K562 treated with DMSO at 1 percent for 24 hours (cell line): ENCODE measurements around the gene MBD3L4. TPM values are rescaled to one million over a fixed set of nuclear protein-coding genes. Genes with fewer than 3 reads are reported as not detected.

ENCODE experiments used
- total RNA-seq: library from RNA; unstranded; fragments of 300-600 nt; gene quantifications from 2 replicates; pipeline ENCODE4 v1.2.3, GENCODE V29; 2022; ENCODE audit warnings: low read depth; ENCODE audit not compliant: insufficient read depth

MBD3L4 gene
- total RNA-seq, result not detected in 2 replicates

DNA sequence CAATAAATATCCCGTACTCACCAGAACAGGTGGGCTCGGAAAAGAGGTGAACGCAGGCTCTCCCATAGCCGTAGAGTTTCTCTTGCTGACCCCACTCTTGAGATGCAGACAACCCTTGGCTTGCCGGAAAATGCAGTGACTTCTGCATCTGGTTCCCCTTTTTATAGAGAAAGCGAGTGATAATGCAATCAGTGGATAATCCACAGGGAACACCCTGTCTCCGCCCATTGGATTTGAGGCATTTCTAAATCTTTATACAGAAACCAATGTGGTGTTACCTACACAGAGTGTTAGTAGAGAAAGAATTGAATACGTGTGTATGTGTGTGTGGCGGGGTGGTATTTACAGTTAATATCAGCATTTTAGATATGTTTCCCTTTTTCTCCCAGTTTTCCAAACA, at the start of gene MBD3L4:
Gene MBD3L4 (minus strand): TSS at position 101 of the 400 bp plus-strand sequence. CDS start 35 bp downstream, at position 66.

GRCh38 chr19:7069042-7069903, 29.3 kb upstream of the MBD3L4 start, which contains the start of gene ZNF557:
TSS of gene ZNF557 (plus strand) at chr19:7069703. CDS start at chr19:7075075, 5,372 bp downstream.

GRCh38 chr19:7058576-7058975, 18.6 kb upstream of the MBD3L4 start, which contains the start of gene MBD3L3:
TSS of gene MBD3L3 (minus strand) at chr19:7058676. CDS start at chr19:7058605, 71 bp downstream.

DNA sequence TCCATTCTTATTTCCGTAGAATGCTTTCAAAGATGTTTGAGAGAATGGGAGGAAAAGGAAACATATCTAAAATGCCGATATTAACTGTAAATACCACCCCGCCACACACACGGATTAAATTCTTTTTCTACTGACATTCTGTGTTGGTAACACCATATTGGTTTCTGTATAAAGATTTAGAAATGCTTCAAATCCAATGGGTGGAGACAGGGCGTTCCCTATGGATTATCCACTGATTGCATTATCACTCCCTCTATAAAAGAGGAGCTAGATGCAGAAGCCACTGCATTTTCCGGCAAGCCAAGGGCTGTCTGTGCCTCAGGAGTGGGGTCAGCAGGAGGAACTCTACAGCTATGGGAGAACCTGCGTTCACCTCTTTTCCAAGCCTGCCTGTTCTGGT, 9.0 kb upstream of the MBD3L4 start, which contains the start of gene MBD3L2:
Gene MBD3L2 (plus strand): TSS at position 301 of the 400 bp plus-strand sequence. CDS start 53 bp downstream, at position 354.

DNA sequence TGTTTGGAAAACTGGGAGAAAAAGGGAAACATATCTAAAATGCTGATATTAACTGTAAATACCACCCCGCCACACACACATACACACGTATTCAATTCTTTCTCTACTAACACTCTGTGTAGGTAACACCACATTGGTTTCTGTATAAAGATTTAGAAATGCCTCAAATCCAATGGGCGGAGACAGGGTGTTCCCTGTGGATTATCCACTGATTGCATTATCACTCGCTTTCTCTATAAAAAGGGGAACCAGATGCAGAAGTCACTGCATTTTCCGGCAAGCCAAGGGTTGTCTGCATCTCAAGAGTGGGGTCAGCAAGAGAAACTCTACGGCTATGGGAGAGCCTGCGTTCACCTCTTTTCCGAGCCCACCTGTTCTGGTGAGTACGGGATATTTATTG, 9.7 kb downstream of the MBD3L4 start, which contains the start of gene MBD3L5:
Gene MBD3L5 (plus strand): TSS at position 301 of the 400 bp plus-strand sequence. CDS start 34 bp downstream, at position 335.

GRCh38 chr19:7021331-7021730, 18.6 kb downstream of the MBD3L4 start, which contains the start of gene MBD3L2B:
TSS of gene MBD3L2B (minus strand) at chr19:7021431. CDS start at chr19:7021397, 34 bp downstream.

Other genes with a start within 250 kb of the MBD3L4 start
- 3.1 and 5.0 TPM in 2 replicates for gene ADGRE1, start 152.6 kb downstream of the MBD3L4 start, total RNA-seq
- not detected in 2 replicates for gene MBD3L2B, start 18.7 kb downstream of the MBD3L4 start, total RNA-seq
- gene MBD3L5, start 9.6 kb downstream of the MBD3L4 start, total RNA-seq, result not detected in 2 replicates
- 0.67 and 1.3 TPM in 2 replicates for gene MBD3L2, start 9.1 kb upstream of the MBD3L4 start, total RNA-seq
- not detected in 2 replicates for gene MBD3L3, start 18.5 kb upstream of the MBD3L4 start, total RNA-seq
- gene ZNF557, start 29.5 kb upstream of the MBD3L4 start, total RNA-seq, result 2.6 and 2.7 TPM in 2 replicates